Measurements from ENCODE around the gene SHISA9.

SHISA9 gene

DNA sequence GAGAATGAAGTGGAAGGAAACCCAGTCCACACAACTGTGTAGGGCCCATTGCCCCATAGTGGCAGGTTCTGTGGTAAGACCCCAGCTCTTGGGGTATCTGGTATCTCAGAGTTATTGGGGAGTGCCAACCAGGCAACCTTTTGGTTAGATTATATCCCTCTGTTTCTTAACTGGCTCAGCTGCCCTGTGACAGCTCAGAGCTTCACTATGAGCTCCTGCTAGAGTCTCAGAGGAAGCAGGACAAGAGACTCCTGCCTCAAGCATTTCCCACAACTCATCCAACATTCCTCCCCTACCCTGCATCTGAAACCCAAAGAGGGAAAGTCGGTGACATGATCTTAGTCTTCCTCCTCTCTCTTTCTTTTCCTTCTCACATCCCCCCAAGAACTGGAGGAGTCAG, 292.3 kb downstream of the SHISA9 start:
- DNase-seq, result no peak

DNA sequence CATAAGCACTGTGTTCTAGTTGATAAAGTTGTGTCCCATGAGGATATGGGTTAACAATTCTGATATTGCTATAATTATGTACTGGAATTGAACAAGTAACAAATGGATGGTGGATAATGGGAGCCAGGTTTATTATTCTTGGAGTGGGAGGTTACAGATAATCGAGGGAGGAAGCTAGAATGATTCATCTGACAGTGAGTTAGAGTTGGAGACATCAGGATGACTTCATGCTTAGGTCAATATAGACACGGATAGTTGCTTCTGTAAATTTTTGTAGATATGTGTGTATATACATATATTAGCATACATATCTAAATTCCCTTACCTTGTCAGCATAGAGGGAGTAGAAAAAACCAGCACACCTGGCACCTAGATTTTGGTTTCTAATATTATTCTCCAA, 293.4 kb downstream of the SHISA9 start:
- no peak for DNase-seq

DNA sequence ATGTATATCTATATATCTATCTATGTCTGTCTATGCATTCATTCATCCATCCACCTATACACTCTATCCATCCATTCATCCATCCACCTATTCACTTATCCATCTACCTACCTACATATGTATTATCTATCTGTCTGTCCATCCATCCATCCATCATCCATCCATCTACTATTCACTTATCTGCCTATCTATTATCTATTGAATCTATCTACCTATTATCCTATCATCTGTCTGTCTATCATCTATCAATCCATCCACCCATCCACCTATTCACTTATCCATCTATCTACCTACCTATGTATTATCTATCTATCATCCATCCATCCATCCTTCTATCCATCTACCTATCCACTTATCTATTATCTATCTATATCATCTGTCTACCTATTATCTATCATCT, 302.3 kb downstream of the SHISA9 start:
- no peak for DNase-seq

DNA sequence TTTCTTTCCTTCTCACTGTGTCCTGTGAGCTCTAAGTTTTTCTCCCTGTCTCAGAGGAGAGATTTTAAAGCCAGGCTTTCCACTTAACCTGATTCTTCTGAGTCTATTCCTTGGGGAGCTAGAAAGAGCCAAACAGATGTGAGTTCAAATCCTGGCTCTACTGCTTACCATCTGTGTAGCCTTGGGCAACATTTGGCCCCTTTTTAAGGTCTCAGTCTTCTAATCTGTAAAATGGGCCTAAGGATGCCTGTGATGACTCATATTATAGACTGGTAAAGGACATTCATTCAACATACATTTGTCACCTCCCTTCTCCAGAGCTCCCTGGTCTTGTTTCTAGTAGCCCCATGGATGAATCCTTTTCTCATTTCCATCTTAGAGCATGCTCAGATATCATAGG, 304.0 kb downstream of the SHISA9 start:
- no peak for DNase-seq

DNA sequence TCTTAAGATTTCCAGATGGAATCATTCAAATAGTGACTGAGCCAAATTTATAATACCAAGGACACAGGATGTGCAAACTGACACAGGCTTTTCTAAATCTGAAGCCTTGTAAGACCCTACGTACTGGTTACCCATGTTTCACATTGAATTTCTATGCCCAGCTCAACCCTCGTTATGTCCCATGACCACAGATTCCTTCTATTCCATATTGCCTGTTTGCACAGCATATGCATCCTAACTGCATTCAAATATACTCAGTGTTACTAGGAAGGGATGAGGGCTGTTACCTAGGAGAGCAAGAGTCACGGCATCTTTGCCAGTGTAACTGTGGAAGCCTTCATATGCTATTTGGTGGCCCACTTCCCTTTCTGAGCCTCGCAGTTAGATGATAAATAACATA, 305.2 kb downstream of the SHISA9 start:
- no peak for DNase-seq

DNA sequence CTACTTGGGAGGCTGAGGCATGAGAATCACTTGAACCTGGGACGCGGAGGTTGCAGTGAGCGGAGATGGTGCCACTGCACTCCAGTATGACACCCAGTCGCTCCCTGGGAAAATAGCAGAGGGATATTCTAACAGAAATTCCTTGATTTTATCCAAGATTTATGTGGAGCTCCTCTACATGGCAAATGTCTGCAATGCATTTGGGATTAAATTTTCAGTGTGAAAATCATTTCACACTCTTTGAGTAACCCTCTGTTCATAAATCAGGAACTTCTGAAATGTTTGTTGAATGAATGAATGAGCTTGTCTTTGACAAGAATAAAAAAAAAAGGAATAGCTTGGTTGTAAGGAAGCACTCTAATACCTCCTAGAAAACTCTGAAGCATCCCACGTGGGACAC, 305.8 kb downstream of the SHISA9 start:
- no peak for DNase-seq

DNA sequence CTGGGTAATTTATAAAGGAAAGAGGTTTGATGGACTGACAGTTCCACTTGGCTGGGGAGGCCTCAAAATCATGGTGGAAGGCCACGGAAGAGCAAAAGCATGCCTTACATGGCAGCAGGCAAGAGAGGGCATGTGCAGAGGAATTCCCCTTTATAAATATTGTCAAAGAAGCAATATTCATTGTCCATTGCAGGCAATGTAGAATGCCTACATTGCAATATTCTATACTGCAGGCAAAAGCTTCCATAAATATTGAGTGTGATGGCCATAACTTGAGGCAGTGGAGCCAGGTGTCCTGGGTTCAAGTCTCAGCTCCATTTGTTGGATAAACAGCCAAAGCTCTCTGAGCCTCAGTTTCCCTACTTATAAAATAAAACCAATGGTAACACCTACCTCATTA, 322.3 kb downstream of the SHISA9 start:
- no peak for DNase-seq

DNA sequence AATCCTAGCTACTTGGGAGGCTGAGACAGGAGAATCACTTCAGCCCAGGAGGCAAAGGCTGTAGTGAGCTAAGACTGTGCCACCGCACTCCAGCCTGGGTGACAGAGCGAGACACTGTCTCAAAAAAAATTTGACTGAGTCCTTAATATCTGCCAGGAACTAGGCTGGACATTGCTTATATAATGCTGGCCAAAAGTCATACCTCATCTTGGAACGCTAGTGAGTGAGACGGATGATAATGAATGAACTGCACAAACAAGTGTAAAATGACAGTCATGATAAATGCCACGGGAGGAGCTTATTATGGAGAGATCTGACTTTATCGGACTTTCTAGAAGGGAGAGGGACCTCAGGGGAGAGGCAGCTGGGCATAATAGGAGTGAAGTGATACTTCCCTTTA, 327.6 kb downstream of the SHISA9 start:
- no peak for DNase-seq

DNA sequence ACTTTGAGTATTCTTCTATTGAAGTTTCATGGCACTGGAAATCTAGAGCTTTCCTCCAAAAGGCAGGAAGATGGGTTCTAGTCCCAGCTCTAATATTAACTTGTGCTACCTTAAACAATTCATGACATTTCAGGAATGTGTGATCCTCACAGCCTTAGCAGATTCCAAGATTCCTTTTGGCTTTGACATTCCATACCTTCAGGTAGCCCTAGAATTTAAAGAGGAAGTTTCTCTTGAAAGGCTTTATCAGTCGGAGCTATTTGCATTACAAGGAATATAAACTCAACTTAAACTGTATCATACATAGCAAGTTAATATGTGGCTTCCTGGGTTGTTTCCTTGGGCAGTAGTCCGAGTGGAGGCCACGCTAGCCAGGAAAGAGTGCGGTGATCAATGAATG, 330.0 kb downstream of the SHISA9 start:
- no peak for DNase-seq

DNA sequence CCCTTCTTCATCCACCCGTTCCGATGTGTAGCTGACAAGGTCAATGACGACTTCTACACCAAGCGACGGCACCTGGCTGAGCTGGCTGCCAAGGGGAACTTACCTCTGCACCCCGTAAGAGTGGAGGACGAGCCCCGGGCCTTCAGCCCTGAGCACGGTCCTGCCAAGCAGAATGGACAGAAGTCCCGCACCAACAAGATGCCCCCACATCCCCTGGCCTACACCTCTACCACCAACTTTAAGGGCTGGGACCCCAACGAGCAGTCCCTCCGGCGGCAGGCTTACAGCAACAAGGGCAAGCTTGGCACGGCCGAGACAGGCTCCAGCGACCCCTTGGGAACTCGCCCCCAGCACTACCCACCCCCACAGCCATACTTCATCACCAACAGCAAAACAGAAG, 333.6 kb downstream of the SHISA9 start:
- DNase-seq, result no peak

DNA sequence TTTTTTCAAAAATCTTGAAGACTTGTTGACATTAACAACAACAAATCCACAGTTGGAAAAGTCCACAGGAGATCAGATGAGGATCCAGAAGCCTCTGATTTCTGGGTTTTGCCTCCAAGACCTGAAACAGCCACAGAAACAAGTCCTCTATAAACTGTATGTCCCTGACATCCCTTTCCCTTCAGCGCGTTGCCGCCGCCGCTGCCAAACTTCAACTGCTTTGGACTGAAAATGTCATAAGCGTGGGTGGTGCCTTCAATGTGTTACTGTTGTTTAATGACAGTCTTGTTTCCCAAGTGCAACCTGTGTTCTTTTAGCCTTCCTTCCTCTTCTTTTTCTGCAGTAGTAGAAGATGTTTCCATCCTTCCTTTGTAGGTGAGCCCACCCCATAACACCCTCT, 334.9 kb downstream of the SHISA9 start:
- DNase-seq, result no peak

DNA sequence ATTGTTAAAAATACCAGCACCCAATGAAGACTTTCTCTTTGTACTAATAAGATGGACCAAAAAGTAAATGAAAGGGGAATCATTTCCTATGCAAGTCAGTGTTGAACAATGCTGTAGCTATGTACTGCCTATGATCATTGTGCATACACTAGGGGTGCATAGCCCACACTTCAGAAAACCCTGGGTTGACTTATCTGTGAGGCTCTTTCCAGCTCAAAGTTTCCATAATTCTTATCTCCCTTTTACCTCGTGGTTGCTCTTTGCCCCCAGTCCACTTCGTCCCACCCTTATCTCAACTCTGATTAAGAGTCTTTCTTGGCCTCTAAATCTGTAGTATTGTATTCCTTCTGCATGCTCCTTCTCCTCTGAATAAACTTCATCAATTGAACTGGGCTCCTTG, 336.8 kb downstream of the SHISA9 start:
- DNase-seq, result no peak

DNA sequence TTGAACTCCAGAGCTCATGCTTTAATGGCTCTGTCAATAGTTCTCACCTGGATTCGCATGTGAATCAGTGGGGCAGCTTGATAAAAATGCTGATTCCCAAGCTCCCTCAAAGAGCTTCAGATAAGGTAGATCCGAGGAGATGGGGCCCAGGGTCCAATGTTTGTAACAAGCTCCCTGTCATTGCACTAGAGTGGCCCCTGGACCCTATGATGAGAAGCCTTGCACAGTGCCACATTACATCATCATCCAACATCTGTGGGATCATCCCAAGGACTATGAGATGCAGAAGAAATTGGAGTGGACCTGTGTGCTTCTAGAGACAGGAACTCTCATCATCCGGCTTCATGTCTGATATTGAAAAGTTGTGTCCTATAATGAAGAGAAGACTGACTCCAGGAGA, 340.8 kb downstream of the SHISA9 start:
- no peak for DNase-seq

DNA sequence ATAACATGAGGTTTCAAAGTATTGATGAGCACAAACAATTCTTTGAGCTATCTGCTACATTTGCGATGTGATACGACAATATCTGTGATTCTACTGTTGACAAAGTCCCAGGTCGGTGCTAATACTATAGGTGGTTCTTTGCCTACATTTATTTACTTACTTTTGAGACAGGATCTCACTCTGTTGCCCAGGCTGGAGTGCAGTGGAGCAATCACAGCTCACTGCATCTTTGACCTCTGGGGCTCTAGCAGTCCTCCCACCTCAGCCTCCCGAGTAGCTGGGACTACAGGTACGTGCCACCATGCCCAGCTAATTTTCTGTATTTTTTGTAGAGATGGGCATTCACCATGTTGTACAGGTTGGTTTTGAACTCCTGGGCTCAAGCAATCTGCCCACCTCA, 343.4 kb downstream of the SHISA9 start:
- no peak for DNase-seq

DNA sequence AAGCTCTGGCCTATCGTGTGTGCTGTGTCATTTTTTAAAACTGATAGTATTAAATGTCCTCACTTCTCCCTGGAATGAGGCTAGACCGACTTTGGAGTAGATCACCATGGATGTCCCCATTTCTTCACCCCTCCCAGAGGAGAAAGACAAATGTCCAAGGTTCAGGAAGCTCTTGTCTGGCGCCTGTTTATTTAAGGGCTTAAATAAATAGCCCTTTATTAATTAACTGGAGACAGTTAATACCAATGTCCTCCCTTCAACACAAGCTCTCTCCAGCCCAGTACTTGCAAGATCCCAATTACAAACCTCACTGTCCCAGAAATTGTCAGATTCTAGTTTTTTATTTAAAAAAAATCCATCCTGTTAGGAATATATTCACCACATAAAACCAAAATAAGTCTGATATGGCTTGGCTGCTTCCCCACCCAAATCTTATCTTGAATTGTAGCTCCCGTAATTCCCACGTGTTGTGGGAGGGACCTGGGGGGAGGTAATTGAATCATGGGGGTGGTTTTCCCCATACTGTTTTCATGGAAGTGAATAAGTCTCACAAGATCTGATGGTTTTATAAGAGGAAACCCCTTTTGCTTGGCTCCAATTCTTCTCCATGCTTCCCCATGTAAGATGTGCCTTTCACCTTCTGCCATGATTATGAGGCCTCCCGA, 344.4 kb downstream of the SHISA9 start:
- DNase-seq, result no peak

DNA sequence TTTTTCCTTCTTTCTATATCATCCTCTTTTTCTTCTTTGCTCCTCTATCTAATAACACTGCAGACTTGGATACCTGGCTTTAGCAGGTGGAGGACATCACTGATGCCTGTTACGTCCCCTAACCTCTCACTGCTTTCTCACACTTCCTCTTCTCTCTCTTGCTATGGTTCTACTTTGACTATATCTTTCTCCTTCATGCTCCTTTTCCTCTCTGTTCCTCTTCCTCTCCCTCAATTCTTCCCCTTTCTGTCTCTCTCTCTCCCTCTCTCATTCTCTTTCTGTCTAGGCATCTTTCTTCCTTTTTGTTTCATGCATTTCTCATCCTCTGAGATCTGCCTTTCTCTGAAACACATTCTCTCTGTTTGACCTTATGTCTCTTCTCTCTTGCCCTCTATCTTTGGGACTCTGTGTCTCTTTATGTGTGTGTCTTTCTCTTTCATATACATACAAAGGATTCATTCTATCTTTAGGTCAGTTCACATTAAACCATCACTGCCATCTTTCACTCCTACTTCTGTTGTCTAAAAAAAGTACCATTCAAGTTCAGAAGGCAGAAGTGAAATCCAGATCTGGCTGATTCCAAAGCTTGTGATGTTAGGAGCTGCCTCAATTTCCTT, 353.7 kb downstream of the SHISA9 start:
- no peak for DNase-seq

DNA sequence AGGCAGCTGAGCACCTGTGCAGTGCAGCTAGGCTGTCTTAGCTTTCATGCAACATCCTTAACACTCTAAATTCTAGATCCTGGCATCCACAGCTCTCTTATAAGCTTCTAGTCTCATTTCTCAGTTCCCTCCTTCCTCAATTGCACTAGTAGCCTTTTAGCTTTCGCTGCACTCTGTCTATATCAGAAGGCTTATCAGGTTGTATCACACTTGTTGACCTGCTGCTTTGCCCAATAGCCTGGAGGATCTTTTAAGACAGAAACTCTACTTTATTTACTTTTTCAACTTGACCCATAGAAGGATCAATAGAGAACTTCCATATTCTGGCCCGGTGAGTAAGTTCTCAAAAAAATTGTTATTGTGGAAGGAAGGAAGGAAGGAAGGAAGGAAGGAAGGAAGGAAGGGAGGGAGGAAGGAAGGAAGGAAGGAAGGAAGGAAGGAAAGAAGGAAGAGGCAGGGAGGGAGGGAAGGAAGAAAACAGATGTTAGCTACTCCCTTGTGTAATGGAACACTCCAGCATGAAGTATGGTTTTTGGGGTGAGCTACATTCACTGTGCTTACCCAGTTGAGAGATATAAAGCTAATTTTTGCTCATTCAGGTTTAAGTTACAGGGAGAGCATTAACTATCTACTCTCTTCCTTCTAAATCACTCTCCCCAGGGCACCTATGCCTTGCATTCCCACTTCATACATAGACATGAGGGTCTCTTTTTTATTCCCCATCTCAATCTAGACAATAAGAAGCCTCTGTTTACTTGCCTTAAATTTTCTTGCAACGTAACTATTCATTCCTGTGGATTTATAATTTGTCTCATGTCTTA, 361.1 kb downstream of the SHISA9 start:
- no peak for DNase-seq

DNA sequence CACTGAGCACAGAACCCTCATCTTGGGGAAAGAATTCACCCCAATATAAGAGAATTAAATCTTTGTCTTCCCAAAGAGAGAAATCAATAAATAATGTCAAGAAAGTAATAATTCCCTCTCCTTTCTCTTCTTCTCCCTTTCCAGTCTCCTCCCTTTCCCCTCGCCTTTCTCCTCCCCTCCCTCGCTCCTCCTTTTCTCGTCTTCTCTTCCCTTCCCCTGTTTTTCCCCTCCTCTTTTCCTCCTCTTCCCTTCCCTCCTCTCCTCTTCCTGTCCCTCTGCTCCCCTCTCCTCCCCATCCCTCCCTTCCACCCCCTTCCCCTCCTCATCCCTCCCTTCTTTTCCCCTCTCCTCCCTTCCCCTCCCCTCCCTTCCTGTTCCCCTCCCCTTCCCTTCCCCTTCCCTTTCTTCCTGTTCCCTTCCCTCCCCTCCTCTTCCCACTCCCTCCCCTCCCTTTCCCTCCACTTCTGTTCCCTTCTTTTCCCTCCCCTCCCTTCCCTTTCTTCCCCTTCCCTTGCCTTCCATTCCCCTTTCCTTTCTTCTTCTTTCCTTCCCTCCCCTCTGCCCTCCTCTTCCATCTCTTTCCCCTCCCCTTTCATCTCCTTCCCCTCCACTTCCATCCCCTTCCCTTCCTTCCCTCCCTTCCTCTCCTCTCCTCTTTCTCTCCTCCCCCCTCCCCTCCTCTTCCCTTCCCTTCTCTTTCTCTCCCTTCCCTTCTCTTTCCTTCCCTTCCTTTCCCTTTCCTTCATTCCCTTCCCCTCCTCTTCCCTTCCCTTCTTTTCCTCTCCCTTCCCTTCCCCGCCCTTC, 363.6 kb downstream of the SHISA9 start:
- no peak for DNase-seq

DNA sequence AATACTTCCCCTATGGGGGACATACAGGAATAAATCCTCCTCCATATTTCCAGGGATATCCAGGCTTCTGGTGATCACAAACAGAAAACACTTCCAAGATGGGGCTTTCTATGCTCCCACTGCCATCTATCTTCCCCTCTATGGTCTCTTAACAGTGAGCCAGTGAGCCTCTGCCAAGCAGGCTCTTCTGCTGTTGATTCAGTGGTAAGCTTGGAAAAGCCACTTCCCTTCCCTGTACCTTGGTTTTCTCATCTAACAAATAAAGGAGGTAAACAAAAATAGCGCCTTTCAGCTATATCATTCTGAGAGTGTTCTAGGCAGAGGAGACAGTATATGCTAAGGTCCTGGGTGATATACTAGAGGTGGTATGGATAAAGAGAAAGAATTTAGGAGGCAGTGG, 368.0 kb downstream of the SHISA9 start:
- DNase-seq, result no peak

DNA sequence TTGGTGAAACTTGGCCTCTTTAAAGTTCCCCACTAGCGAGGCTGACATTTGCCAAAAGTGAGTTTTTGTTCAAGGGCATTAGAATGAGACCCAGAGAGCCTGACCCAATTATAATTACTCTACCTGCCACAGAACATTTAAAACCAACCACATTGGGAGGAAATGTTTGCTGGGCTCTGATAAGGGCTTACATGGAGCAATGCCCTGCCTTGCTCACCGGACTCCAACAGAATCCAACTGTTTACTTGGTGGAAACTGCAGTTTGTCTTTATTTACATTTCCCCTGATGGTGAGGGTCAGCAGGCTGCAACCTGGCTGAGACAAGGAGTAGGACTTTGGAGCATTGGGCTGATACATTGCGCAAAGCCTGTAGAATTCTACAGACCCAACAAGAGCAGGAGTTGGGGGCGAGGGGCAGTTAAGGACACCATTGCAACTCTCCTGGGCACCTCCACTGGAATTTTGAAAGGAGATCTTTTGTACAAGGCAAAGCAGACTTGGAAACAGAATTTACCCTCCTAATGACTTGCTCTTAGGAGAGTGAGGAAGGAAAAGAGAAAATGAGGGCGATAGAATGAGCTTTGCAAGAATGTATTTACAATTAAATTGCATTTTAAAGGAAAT, 368.6 kb downstream of the SHISA9 start:
- no peak for DNase-seq

DNA sequence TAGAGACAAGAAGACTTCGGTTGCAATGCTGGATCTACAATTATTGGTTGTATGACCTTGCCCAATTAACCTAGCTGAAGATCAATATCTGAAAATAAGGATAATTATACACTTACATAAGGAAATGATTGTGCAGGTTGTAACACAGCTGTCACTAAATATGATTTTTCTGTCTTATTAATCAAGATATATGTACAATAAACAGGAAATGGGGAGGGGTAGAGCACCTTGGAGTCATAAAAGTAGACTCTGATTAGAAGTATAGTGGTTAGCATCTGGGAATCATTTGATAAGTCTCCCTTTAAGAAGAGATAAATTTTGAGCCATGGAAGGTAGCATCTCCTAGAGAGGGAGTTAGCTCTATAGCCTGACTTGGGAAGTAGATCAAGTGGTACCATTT, 369.2 kb downstream of the SHISA9 start:
- DNase-seq, result no peak

DNA sequence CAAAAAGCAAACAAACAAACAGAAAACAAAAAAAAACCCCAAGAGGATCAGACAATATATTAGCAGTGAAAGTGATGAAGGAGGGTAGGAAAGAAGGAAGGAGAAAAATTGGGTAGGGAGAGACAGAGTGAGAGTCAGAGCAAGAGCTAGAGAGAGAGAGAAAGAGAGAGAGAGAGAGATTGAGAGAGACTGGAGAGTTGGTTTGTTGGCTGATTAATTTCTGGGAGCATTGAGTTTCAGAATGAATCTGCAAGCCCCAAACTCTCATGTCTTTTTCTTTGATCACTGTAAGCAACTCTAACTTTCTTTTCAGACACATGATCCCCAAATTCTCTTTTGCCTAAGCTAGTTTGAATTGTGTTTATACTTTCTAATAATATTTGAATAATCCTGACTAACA, 388.1 kb downstream of the SHISA9 start:
- DNase-seq, result no peak

Data from fibroblast of skin of abdomen (primary cell).